H9 (cell line): Measurements from ENCODE around the gene CCDC60. TPM values are rescaled to one million over a fixed set of nuclear protein-coding genes. Genes with fewer than 3 reads are reported as not detected.

Source experiments
- DNase-seq: peaks from one replicate; pipeline ENCODE4 v3.0.0-alpha.2; 2017
- H2AFZ ChIP-seq: one replicate; pipeline ENCODE4 v1.6.1; 2013; ENCODE audit warnings: mild to moderate bottlenecking, low read length, control low read depth, moderate library complexity
- H2AK5ac ChIP-seq: 2 replicates; pipeline ENCODE4 v1.6.1; 2013; ENCODE audit warnings: low read length, control low read depth, mixed read lengths; ENCODE audit not compliant: insufficient read length
- H2BK120ac ChIP-seq: one replicate; pipeline ENCODE4 v1.6.1; 2013; ENCODE audit warnings: low read depth, mild to moderate bottlenecking, low read length, control low read depth, inconsistent platforms; ENCODE audit not compliant: poor library complexity, severe bottlenecking
- H2BK12ac ChIP-seq: 2 replicates; pipeline ENCODE4 v1.6.1; 2013; ENCODE audit warnings: low read length, control low read depth, mixed read lengths, low read depth; ENCODE audit not compliant: insufficient read length
- H2BK15ac ChIP-seq: 2 replicates; pipeline ENCODE4 v1.6.1; 2013; ENCODE audit warnings: low read depth, low read length, control low read depth
- H2BK20ac ChIP-seq: one replicate; pipeline ENCODE4 v1.6.1; 2013; ENCODE audit warnings: low read depth, mild to moderate bottlenecking, low read length, control low read depth, inconsistent platforms; ENCODE audit not compliant: poor library complexity, severe bottlenecking
- H2BK5ac ChIP-seq: 2 replicates; pipeline ENCODE4 v1.6.1; 2013; ENCODE audit warnings: low read length, control low read depth, mixed read lengths; ENCODE audit not compliant: insufficient read length
- H3K14ac ChIP-seq: 2 replicates; pipeline ENCODE4 v1.6.1; 2013; ENCODE audit warnings: low read length, control low read depth; ENCODE audit not compliant: insufficient read depth
- H3K18ac ChIP-seq: 2 replicates; pipeline ENCODE4 v1.6.1; 2013; ENCODE audit warnings: low read depth, mild to moderate bottlenecking, mixed read lengths, low read length, control low read depth; ENCODE audit not compliant: insufficient read length
- H3K23ac ChIP-seq: 2 replicates; pipeline ENCODE4 v1.6.1; 2013; ENCODE audit warnings: low read length, control low read depth, mixed read lengths, low read depth; ENCODE audit not compliant: insufficient read length
- H3K23me2 ChIP-seq: 2 replicates; pipeline ENCODE4 v1.6.1; 2013; ENCODE audit warnings: low read depth, mild to moderate bottlenecking, mixed read lengths, low read length, control low read depth; ENCODE audit not compliant: insufficient read length, poor library complexity, severe bottlenecking
- H3K27ac ChIP-seq: 2 replicates; pipeline ENCODE4 v1.5.1; 2013; ENCODE audit warnings: low read length, control low read depth, mixed read lengths, low read depth; ENCODE audit not compliant: insufficient read length
- H3K27me3 ChIP-seq: 2 replicates; pipeline ENCODE4 v1.6.1; 2013; ENCODE audit warnings: low read length, control low read depth, inconsistent platforms; ENCODE audit not compliant: insufficient read depth
- H3K4ac ChIP-seq: 2 replicates; pipeline ENCODE4 v1.6.1; 2013; ENCODE audit warnings: low read depth, mild to moderate bottlenecking, control low read depth, inconsistent platforms, low read length, moderate library complexity
- H3K4me1 ChIP-seq: 2 replicates; pipeline ENCODE4 v1.6.1; 2013; ENCODE audit warnings: low read length, control low read depth, inconsistent platforms; ENCODE audit not compliant: insufficient read depth
- H3K4me2 ChIP-seq: 2 replicates; pipeline ENCODE4 v1.6.1; 2013; ENCODE audit warnings: low read length, control low read depth, mixed read lengths; ENCODE audit not compliant: insufficient read length, insufficient read depth
- H3K56ac ChIP-seq: 2 replicates; pipeline ENCODE4 v1.6.1; 2013; ENCODE audit warnings: low read depth, mild to moderate bottlenecking, mixed read lengths, low read length, control low read depth; ENCODE audit not compliant: insufficient read length
- H3K79me1 ChIP-seq: 2 replicates; pipeline ENCODE4 v1.6.1; 2013; ENCODE audit warnings: low read depth, mild to moderate bottlenecking, moderate library complexity, low read length, control low read depth, inconsistent platforms; ENCODE audit not compliant: insufficient read depth, poor library complexity, severe bottlenecking
- H3K79me2 ChIP-seq: 2 replicates; pipeline ENCODE4 v1.6.1; 2013; ENCODE audit warnings: low read length, control low read depth, inconsistent platforms; ENCODE audit not compliant: insufficient read depth
- H3K9ac ChIP-seq: 2 replicates; pipeline ENCODE4 v1.6.1; 2013; ENCODE audit warnings: low read length, control low read depth, mixed read lengths; ENCODE audit not compliant: insufficient read length; ENCODE audit errors: extremely low read depth
- H3K9me3 ChIP-seq: one replicate; pipeline ENCODE4 v1.6.1; 2013; ENCODE audit warnings: low read depth, low read length, inconsistent platforms; ENCODE audit not compliant: control insufficient read depth
- H3T11ph ChIP-seq: one replicate; pipeline ENCODE4 v1.6.1; 2013; ENCODE audit warnings: mild to moderate bottlenecking, low read length, control low read depth, inconsistent platforms
- H4K20me1 ChIP-seq: one replicate; pipeline ENCODE4 v1.6.1; 2013; ENCODE audit not compliant: control insufficient read depth, insufficient read length, insufficient read depth
- H4K5ac ChIP-seq: 2 replicates; pipeline ENCODE4 v1.6.1; 2013; ENCODE audit warnings: low read depth, mild to moderate bottlenecking, mixed read lengths, low read length, control low read depth; ENCODE audit not compliant: insufficient read length
- H4K8ac ChIP-seq: replicated peaks from 2 replicates; pipeline ENCODE4 v1.6.1; 2013; ENCODE audit warnings: low read length, control low read depth, mixed read lengths, low read depth; ENCODE audit not compliant: insufficient read length
- H4K91ac ChIP-seq: 2 replicates; pipeline ENCODE4 v1.6.1; 2013; ENCODE audit warnings: low read depth, mild to moderate bottlenecking, moderate library complexity, mixed read lengths, low read length, control low read depth; ENCODE audit not compliant: insufficient read length
- H3K27ac Mint-ChIP-seq, 3 experiments: 2 replicates in 2 of 3; 3 replicates in 1 of 3; pipeline ENCODE4 v1.8.0; 2020 to 2021; ENCODE audit warnings: mixed read lengths in 3 of 3, mild to moderate bottlenecking in 1 of 3, moderate library complexity in 1 of 3
- H3K27me3 Mint-ChIP-seq: 2 replicates; pipeline ENCODE4 v1.8.0; 2021; ENCODE audit warnings: low read depth, mild to moderate bottlenecking, moderate library complexity, mixed read lengths
- H3K36me3 Mint-ChIP-seq, 3 experiments: 2 replicates in 2 of 3; 3 replicates in 1 of 3; pipeline ENCODE4 v1.8.0; 2020 to 2021; ENCODE audit warnings: low read depth in 3 of 3, mixed read lengths in 3 of 3; ENCODE audit not compliant: insufficient read depth in 1 of 3
- H3K4me1 Mint-ChIP-seq, 2 experiments: 2 replicates each; pipeline ENCODE4 v1.8.0; 2020; ENCODE audit warnings: mixed read lengths in 2 of 2
- H3K4me3 Mint-ChIP-seq, 2 experiments: 2 replicates in 1 of 2; 3 replicates in 1 of 2; pipeline ENCODE4 v1.8.0; 2020 to 2021; ENCODE audit warnings: mild to moderate bottlenecking in 2 of 2, mixed read lengths in 2 of 2, moderate library complexity in 1 of 2
- H3K9me3 Mint-ChIP-seq, 2 experiments: 2 replicates in 1 of 2; 3 replicates in 1 of 2; pipeline ENCODE4 v1.8.0; 2020; ENCODE audit warnings: mild to moderate bottlenecking in 2 of 2, mixed read lengths in 2 of 2, moderate library complexity in 1 of 2
- CTCF ChIP-seq: fragments of 200-600 bp; sonication (generic); conservative IDR thresholded peaks from 3 replicates; pipeline ENCODE4 v1.8.0; 2021; ENCODE audit warnings: antibody characterized with exemption, mild to moderate bottlenecking
- WGBS: extraction: QIAGEN DNeasy Blood & Tissue Kit; methylation state at CpG from one replicate; pipeline ENCODE4 v1.1.7; 2013; ENCODE audit warnings: missing lambda C conversion rate, low lambda C conversion rate, mixed read lengths; ENCODE audit not compliant: insufficient read length; ENCODE audit errors: extremely low coverage; 5-methylcytosine and 5-hydroxymethylcytosine counted together
- total RNA-seq: library from RNA; stranded (reverse); gene quantifications from 2 replicates; pipeline ENCODE4 v1.2.1, GENCODE V29; 2021

CCDC60 gene
- total RNA-seq, 1 experiment from 2014 or later = 0.44 TPM

- no peak overlapping the region for H4K5ac ChIP-seq
- H3K18ac ChIP-seq = no peak overlapping the region
- H2BK5ac ChIP-seq = no peak overlapping the region
- H3K79me2 ChIP-seq = no peaks in the 10 kb centered on the region
- H3K56ac ChIP-seq = no peak overlapping the region
- no peak overlapping the region for H2AK5ac ChIP-seq
- peaks cover 3% of the 10 kb centered on the region; the same call in 1 of the 2 replicates for H3K4me1 ChIP-seq
- no peak overlapping the region for H3K14ac ChIP-seq
- TF ChIP-seq CTCF = no peak
- Mint-ChIP-seq H3K4me1 (peaks cover 11 to 12% of the 10 kb centered on the region in 2 experiments), H3K9me3 (no peaks in the 10 kb centered on the region), H3K4me3 (no peak overlapping the region), H3K27me3 (peaks cover 8% of the 10 kb centered on the region), H3K36me3 (no peaks in the 10 kb centered on the region), H3K27ac (no peak overlapping the region)
- no peaks in the 10 kb centered on the region for H3K9me3 ChIP-seq
- no peak overlapping the region for H2BK15ac ChIP-seq
- H4K91ac ChIP-seq = no peak overlapping the region
- WGBS = no CpG with 5 or more reads among the region's 7 CpGs
- H3K23me2 ChIP-seq = no peaks in the 10 kb centered on the region
- no peak overlapping the region for H2AFZ ChIP-seq
- H3K79me1 ChIP-seq = no peaks in the 10 kb centered on the region
- H3K9ac ChIP-seq = no peak overlapping the region
- H3K23ac ChIP-seq = no peak overlapping the region
- H3K4me2 ChIP-seq = no peak overlapping the region
- H4K8ac ChIP-seq = no peak overlapping the region
- H4K20me1 ChIP-seq = no peaks in the 10 kb centered on the region
- no peak overlapping the region for H2BK120ac ChIP-seq
- H3K27me3 ChIP-seq = no peaks in the 10 kb centered on the region
- no peak overlapping the region for H2BK12ac ChIP-seq
- no peak overlapping the region for H2BK20ac ChIP-seq
- DNase-seq = no peak
- H3K27ac ChIP-seq = no peak overlapping the region
- H3K4ac ChIP-seq = no peak overlapping the region
- no peak overlapping the region for H3T11ph ChIP-seq
Measured at GRCh38 chr12:119450771-119451170, 116.2 kb downstream of the CCDC60 start.
